Adrenal gland (tissue), 5 donors: ENCODE measurements around the gene ITM2C.

Experiments
- CTCF ChIP-seq, 6 experiments: fragments of 450-650 bp in 4 of 6; fragments of 200-600 bp in 2 of 6; sonication (generic) in 1 of 6; IDR thresholded peaks; 1 replicate in 5 of 6; 2 replicates in 1 of 6; pipeline versions ENCODE4 v1.5.1 to v1.8.0; 2016 to 2021; ENCODE audit warnings: antibody characterized with exemption in 6 of 6, mild to moderate bottlenecking in 2 of 6, moderate library complexity in 1 of 6
- POLR2A ChIP-seq, 2 donors: fragments of 450-650 bp; IDR thresholded peaks; one replicate each; pipeline ENCODE4 v1.6.1; 2017; ENCODE audit warnings: antibody characterized with exemption in 2 of 2, mild to moderate bottlenecking in 2 of 2, moderate library complexity in 1 of 2
- donor health status: DM: no; HTN: no; CAD: no.

- no peak for TF ChIP-seq CTCF (IDR thresholded peaks at IDR 0.05)
- no peak for TF ChIP-seq POLR2A (IDR thresholded peaks at IDR 0.05)
Observed at GRCh38 chr2:230871361-230872150, 6.8 kb downstream of the ITM2C start.
